ENCODE measurements around the gene CTNNAL1.
"Not testable (repeated sequence)": the region's sequence is repeated elsewhere in the genome, so short reads cannot be mapped to it uniquely, and the experiment has no call there.

CTNNAL1 gene

GRCh38 chr9:108991479-108991878 is 21.8 kb downstream of the CTNNAL1 start:
- no peak for DNase-seq (ENCODE audit: low read depth in 2 of 2)

GRCh38 chr9:108983885-108984284 is 29.4 kb downstream of the CTNNAL1 start:
- DNase-seq (ENCODE audit: low read depth in 2 of 2) = no peak

DNA sequence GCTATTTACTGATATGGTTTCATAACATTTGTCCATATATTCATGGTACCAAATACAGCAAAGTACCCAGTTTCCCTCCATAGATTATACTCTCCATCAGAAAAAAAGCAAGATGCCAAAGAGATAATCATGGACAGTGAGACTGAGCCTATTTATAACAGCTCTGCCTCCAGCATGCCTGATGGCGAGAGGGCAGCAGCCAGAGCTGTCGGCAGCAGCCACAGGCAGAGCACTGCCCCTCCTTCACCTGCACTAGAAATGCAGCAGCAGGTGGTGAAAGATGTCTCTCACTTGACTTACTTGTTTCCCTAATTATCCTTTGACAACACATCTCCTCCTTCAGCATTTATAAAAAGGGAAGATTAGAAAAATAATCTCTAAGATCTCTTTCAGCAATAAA is 32.4 kb downstream of the CTNNAL1 start:
- DNase-seq (ENCODE audit: low read depth in 2 of 2) = no peak

GRCh38 chr9:108978205-108978604 is 35.1 kb downstream of the CTNNAL1 start:
- peak in 1 of 2 experiments; percentile 2 for DNase-seq (ENCODE audit: low read depth in 2 of 2)

- DNase-seq (ENCODE audit: low read depth in 2 of 2) = no peak
These were observed 39.4 kb downstream of the CTNNAL1 start for GRCh38 chr9:108973895-108974294.

GRCh38 chr9:108972626-108973209 is 40.6 kb downstream of the CTNNAL1 start:
- DNase-seq (ENCODE audit: low read depth in 2 of 2) = peak in 1 of 2 experiments; percentile 3

DNA sequence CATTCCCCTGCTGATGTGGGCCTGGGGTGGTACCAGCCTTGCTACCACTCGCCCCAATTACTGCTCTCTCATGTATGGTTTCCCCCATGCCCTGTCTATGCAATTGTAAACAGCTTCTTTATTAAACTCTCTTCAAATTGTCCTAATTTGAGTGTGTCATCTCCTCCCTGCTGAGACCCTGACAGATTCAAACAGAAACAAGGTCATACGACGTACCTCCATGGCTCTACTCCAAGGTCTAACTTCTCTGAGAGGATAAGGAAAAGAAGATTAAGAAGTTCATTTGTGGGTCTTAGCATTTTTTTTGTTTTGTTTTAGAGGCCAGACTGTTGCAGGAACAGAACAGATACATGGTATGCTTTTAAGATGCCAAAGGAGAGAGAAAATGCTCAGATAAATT is 41.1 kb downstream of the CTNNAL1 start:
- no peak for DNase-seq (ENCODE audit: low read depth in 2 of 2)

- DNase-seq (ENCODE audit: low read depth in 2 of 2) = not testable (repeated sequence)
These were observed 41.9 kb downstream of the CTNNAL1 start for GRCh38 chr9:108971392-108971791.

GRCh38 chr9:108967916-108968315 is 45.4 kb downstream of the CTNNAL1 start:
- DNase-seq (ENCODE audit: low read depth in 2 of 2) = no peak

GRCh38 chr9:108963459-108964143 is 49.7 kb downstream of the CTNNAL1 start:
- DNase-seq (ENCODE audit: low read depth in 2 of 2) = no peak

DNA sequence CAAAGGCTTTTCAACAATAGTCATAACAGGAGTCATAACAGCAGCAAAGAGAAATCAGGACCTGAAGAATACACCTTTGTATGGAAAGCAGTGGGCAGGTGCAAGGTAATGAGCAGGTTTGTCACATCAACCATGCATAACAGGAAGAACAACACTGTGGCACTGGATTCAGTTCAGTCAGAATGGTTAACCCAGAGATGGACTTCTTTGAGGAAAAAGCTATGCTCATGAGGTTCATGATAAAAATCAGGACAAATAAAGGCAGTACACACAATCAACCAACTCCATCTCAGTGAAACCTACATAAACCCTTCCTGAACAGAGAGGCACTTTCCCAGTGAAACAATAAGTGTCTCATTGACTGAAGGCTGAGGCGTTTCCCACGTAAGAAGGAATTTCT is 52.1 kb downstream of the CTNNAL1 start:
- DNase-seq (ENCODE audit: low read depth in 2 of 2) = no peak

GRCh38 chr9:108960331-108960730 is 53.0 kb downstream of the CTNNAL1 start:
- DNase-seq (ENCODE audit: low read depth in 2 of 2) = no peak

DNA sequence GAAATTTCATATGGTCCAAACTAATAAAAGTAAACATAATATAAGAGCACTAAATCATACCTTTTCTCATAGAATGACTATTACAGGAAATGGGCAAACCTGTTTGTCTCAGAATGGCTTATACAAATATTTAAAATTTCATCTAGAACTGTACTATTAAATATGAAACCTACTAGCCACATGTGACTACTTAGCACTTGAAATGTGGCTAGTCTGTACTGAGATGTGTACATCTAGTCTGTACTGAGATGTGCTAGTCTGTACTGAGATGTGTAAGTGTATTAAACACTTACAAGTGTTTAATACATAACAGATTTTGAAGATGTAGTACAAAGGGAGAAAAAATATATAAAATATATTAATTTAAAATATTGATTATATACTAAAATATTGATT is 56.7 kb downstream of the CTNNAL1 start:
- DNase-seq (ENCODE audit: low read depth in 2 of 2) = no peak

DNA sequence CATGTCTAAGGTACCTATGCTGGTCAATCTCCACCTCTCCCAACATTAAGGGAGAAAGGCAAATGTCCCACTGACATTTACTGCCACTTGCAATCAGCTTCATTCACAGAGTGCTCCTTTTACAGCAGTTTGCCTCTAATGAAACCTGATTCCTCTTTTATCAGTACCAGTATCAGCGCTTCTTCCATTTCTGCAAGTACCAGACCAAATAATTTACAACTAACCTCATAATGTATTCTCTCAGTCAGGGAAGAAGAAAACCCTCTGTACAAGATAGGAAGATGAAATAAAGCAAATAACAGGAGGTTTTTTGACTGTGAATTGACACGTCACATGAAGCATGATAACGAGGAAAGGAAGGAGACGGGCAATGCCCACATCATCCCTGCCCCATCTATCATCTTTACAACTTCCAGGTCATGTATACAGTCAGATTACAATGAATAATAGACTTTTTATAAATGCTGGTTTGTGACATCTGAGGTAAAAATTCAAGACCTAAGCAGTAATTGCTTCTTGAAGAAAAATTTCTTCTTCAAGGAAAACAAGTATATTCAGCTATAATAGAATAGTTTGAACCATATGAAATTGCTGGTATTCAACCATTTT is 57.2 kb downstream of the CTNNAL1 start:
- no peak for DNase-seq (ENCODE audit: low read depth in 2 of 2)

DNA sequence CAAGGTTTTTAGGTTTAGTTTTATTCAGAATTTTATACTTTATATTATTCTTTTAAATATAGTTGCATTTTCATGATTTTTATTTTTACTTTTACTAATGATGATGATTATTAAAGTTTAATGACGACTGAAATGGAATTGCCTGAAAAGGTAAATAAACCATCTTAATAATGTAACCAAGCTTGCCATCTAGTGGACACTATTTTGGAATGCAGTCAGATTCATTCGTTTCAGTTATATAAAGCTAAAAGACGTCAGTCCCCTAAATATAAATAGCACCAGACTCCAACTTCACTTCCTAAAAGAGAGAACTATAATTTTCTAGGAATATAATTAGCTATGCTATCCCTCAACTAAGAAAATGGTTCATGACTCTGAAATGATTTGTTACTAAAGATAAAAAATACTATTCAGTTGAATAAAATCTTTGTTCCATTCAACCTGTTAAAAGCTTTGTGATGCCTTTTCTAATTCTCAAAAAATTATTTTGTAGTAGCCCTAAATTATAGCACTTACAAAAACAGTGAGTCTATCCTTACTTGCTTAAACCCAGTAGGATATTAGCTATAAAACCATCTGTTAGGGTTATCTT is 59.2 kb downstream of the CTNNAL1 start:
- no peak for DNase-seq (ENCODE audit: low read depth in 2 of 2)

DNA sequence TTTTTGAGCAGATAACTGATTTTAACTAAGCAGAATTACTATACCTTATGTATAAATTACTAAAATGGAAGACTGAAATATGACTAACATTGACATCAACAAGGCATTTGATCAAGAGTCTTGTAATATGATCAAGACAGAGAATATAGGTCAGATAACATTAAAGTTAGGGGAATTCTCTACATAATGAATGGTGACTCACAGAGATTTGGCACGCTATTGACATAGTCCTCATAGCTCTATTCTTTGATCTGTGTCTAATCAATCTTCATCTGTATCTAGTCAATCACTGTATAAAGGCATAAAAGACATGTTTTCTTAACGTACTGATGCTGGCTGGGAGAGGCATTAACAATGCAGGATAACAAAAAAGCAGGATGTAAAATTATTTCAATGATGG is 61.7 kb downstream of the CTNNAL1 start:
- no peak for DNase-seq (ENCODE audit: low read depth in 2 of 2)

DNA sequence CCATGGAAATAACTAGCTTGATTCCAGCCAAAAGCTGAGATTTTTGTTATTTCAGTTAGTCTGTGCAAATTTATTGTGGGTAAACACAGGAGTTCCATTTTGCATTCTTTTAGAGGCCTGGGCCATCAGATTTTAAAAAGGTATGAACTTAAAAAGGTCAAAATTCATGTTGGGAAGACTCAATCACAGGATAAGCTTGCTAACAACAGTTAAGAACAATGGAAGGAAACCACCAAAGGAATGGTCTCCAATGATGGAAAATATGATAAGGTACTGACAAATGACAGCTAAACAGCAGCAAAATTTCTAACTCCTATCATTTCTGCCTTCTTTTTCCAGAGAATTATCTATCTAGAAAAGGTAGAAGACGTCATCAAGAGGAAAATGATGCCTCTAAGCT is 63.1 kb downstream of the CTNNAL1 start:
- no peak for DNase-seq (ENCODE audit: low read depth in 2 of 2)

- DNase-seq (ENCODE audit: low read depth in 2 of 2) = no peak
These were observed 73.3 kb downstream of the CTNNAL1 start for GRCh38 chr9:108939975-108940374.

DNA sequence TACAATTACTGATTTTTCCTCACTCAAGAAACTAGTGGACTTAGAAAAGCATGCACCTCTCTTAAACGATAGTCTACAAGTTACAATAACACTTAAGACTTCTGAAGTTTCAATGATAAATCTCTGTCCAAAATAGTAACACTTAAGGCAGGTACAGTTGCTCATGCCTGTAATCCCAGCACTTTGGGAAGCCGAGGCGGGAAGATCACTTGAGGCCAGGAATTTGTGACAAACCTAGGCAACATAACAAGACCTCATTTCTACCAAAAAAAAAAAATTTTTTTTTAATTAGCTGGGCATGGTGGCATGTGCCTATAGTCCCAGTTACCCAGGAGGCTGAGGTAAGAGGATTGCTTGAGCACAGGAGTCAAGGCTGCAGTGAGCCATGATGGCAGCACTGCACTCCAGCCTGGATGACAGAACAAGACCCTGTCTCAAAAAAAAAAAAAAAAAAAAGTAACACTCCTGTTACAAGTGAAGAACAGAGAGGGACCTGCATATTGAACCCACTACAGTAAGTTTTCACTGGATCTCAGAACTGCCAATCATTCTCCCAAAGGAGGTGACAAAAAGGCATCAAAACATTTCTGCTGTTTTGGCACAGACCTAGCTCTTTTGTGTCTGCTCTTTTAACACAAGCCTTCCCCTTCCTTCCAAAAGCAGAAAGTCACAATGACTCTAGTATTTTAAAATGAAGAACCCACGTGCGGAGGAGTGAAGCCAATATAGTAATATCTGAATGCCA is 75.6 kb downstream of the CTNNAL1 start:
- no peak for DNase-seq (ENCODE audit: low read depth in 2 of 2)

- peak in 1 of 2 experiments; percentile 57 for DNase-seq (ENCODE audit: low read depth in 2 of 2)
These were observed 78.9 kb downstream of the CTNNAL1 start, which contains the start of gene ABITRAM for GRCh38 chr9:108934323-108934893. TSS of gene ABITRAM (plus strand) at chr9:108934400. CDS start at chr9:108934487, 87 bp downstream.

DNA sequence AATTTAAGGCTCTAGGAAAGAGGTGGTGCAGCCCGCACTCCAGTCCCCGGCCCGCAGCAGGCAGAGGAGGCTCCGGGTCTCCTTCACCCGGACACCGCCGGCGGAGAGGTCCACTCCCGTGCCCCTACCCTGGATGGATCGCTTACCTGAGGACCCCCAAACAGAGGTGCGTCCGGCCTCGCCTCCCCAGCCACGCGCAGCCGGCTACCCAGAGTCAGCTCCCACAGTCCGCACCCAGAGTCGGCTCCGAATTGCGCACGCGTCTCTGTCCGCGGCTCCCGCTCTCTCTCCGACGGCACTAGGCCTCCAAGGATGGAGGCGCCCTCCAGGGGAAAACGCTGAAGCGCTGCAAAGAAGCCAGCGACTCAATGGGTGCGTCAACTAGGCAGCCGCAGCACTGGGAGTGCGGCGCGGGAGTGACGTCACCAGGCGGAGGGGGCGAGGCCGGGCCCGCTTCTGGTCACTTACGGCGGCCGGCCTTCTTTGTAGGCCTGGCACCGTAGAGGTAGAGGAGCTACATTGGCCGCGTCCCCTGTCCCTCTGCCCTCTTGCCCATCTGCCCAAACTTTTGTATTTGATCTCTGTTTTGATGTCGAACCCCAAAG is 79.5 kb downstream of the CTNNAL1 start, which contains the start of gene ELP1:
ELP1 (minus strand) TSS at position 407 of the 605 bp plus-strand sequence. CDS start 2,978 bp downstream, outside the sequence.
- DNase-seq (ENCODE audit: low read depth in 2 of 2) = peak; percentile 90 to 91
